Measurements from ENCODE around the gene ENPP4. TPM values are rescaled to one million over a fixed set of nuclear protein-coding genes. Genes with fewer than 3 reads are reported as not detected.

ENPP4 gene
- total RNA-seq, 1 experiment from 2014 or later, result 5.4 TPM

DNA sequence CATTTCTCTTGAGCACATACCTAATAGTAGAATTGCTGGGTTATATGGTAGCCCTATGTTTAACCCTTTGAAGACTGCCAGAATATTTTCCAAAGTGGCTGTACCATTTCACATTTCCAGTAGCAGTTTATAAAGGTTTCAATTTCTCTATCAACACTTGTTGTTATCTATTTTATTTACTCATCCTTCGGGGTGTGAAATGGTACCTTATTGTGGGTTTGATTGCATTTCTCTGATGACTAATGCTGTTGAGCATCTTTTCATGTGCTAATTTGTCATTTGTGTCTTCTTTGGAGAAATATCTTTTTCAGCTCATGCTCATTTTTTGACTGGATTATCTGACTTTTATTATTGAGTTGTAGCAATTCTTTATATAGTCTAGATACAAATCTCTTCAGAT is 5.4 kb downstream of the ENPP4 start:
- no peak overlapping the region for H3K4me3 ChIP-seq (ENCODE audit: low read depth in 2 of 2, low read length in 2 of 2)
- intact Hi-C loops (cut with micrococcal nuclease; ENCODE audit: unreplicated experiment), result no loop called here
- ATAC-seq (no peak), DNase-seq (ENCODE audit: low read depth, low spot score) (no peak)
- CTCF ChIA-PET, result no interaction called here
- in situ Hi-C loops (cut with HindIII; ENCODE audit: low pct_unique_long_range_greater_than_20kb, low sequenced_read_pairs), result no loop called here
- H3K9me3 ChIP-seq (ENCODE audit: control insufficient read depth, insufficient read depth, low read depth, low read length), result no peaks in the 10 kb centered on the region
- no peaks in the 10 kb centered on the region; the same call in 1 of the 2 replicates for H3K27me3 ChIP-seq (ENCODE audit: control insufficient read depth, insufficient read depth, low read length)
- BruUV-seq (replicated peaks), result no TSS peak
- POLR2A ChIA-PET, result no interaction called here
- TF ChIP-seq POLR2AphosphoS5 (IDR thresholded peaks at IDR 0.05; ENCODE audit: low read depth, low read length) (no peak), TCF7L2 (IDR thresholded peaks at IDR 0.05; ENCODE audit: low read depth, low read length) (no peak), CTCF (IDR thresholded peaks at IDR 0.05) (no peak), SIN3A (IDR thresholded peaks at IDR 0.05; ENCODE audit: borderline replicate concordance, insufficient read depth, low read depth, low read length) (no peak)
- TF ChIP-seq, protein P1, sequence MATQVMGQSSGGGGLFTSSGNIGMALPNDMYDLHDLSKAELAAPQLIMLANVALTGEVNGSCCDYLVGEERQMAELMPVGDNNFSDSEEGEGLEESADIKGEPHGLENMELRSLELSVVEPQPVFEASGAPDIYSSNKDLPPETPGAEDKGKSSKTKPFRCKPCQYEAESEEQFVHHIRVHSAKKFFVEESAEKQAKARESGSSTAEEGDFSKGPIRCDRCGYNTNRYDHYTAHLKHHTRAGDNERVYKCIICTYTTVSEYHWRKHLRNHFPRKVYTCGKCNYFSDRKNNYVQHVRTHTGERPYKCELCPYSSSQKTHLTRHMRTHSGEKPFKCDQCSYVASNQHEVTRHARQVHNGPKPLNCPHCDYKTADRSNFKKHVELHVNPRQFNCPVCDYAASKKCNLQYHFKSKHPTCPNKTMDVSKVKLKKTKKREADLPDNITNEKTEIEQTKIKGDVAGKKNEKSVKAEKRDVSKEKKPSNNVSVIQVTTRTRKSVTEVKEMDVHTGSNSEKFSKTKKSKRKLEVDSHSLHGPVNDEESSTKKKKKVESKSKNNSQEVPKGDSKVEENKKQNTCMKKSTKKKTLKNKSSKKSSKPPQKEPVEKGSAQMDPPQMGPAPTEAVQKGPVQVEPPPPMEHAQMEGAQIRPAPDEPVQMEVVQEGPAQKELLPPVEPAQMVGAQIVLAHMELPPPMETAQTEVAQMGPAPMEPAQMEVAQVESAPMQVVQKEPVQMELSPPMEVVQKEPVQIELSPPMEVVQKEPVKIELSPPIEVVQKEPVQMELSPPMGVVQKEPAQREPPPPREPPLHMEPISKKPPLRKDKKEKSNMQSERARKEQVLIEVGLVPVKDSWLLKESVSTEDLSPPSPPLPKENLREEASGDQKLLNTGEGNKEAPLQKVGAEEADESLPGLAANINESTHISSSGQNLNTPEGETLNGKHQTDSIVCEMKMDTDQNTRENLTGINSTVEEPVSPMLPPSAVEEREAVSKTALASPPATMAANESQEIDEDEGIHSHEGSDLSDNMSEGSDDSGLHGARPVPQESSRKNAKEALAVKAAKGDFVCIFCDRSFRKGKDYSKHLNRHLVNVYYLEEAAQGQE (IDR thresholded peaks at IDR 0.05; ENCODE audit: insufficient read depth in 1 of 2, low read depth in 2 of 2, low read length in 1 of 2), result no peak
- no peaks in the 10 kb centered on the region; the same call in 1 of the 2 replicates for H3K36me3 ChIP-seq (ENCODE audit: control insufficient read depth, insufficient read depth, low read length)
- no peak overlapping the region for H3K27ac ChIP-seq (ENCODE audit: low read length)
- H3K4me1 ChIP-seq (ENCODE audit: control insufficient read depth, insufficient read depth, low read length), result peaks cover 3% of the 10 kb centered on the region; the same call in 1 of the 2 replicates

GRCh38 chr6:46136831-46137230 is 7.0 kb downstream of the ENPP4 start:
- Histone ChIP-seq H3K4me3 (ENCODE audit: low read depth in 2 of 2, low read length in 2 of 2) (no peak overlapping the region), H3K27ac (ENCODE audit: low read length) (no peak overlapping the region), H3K9me3 (ENCODE audit: control insufficient read depth, insufficient read depth, low read depth, low read length) (no peaks in the 10 kb centered on the region), H3K27me3 (ENCODE audit: control insufficient read depth, insufficient read depth, low read length) (no peaks in the 10 kb centered on the region; the same call in 1 of the 2 replicates), H3K4me1 (ENCODE audit: control insufficient read depth, insufficient read depth, low read length) (no peaks in the 10 kb centered on the region), H3K36me3 (ENCODE audit: control insufficient read depth, insufficient read depth, low read length) (no peaks in the 10 kb centered on the region)
- no TSS peak for BruUV-seq (replicated peaks)
- in situ Hi-C loops (cut with HindIII; ENCODE audit: low pct_unique_long_range_greater_than_20kb, low sequenced_read_pairs) (no loop called here), intact Hi-C loops (cut with micrococcal nuclease; ENCODE audit: unreplicated experiment) (no loop called here)
- ChIA-PET POLR2A (no interaction called here), CTCF (no interaction called here)
- ATAC-seq, result no peak
- TF ChIP-seq TCF7L2 (IDR thresholded peaks at IDR 0.05; ENCODE audit: low read depth, low read length) (no peak), CTCF (IDR thresholded peaks at IDR 0.05) (no peak), SIN3A (IDR thresholded peaks at IDR 0.05; ENCODE audit: borderline replicate concordance, insufficient read depth, low read depth, low read length) (no peak), POLR2AphosphoS5 (IDR thresholded peaks at IDR 0.05; ENCODE audit: low read depth, low read length) (no peak)
- TF ChIP-seq, protein P1 (IDR thresholded peaks at IDR 0.05; ENCODE audit: insufficient read depth in 1 of 2, low read depth in 2 of 2, low read length in 1 of 2), result no peak
- no peak for DNase-seq (ENCODE audit: low read depth, low spot score)

Measured in Panc1 (cell line).